ENCODE data around the gene UTS2. TPM values are rescaled to one million over a fixed set of nuclear protein-coding genes. Genes with fewer than 3 reads are reported as not detected.

UTS2 gene
- total RNA-seq, 2 experiments from 2014 or later = not detected

DNA sequence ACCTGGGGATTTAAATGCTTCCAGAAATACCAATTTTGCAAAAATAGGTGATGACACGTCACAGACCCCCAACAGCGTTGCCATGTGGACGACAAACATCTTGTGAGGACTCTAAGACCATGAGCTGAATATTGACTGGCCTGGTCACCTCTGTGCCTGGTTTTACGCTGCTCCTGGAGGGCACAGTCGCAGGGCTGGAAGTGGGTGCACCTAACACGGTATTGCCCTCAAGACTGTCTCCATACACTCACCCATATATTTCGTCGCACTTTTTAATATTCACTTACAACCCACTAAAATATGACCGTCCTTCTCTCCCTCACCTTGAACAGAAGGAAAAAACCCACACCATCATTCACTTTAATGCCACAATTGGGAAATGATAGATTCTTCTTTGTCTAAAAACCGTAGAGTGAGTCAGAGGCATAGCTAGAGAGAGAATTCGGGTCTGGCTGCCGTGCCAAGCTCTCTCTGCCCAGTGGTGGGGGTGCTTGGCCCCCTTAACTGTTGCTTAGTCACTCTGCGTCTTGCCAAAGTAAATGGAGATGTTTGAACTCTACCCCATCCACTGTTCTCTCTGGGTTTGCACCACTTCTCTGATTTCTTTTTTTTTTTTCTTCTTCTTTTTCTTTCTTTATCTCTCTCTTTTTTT, 40.8 kb upstream of the UTS2 start:
- Mint-ChIP-seq H3K27ac (no peak overlapping the region), H3K4me1 (ENCODE audit: low read depth) (peaks cover 3% of the 10 kb centered on the region), H3K9me3 (no peaks in the 10 kb centered on the region), H3K27me3 (no peaks in the 10 kb centered on the region), H3K36me3 (ENCODE audit: low read depth) (no peaks in the 10 kb centered on the region), H3K4me3 (no peak overlapping the region)
- TF ChIP-seq, protein P1, sequence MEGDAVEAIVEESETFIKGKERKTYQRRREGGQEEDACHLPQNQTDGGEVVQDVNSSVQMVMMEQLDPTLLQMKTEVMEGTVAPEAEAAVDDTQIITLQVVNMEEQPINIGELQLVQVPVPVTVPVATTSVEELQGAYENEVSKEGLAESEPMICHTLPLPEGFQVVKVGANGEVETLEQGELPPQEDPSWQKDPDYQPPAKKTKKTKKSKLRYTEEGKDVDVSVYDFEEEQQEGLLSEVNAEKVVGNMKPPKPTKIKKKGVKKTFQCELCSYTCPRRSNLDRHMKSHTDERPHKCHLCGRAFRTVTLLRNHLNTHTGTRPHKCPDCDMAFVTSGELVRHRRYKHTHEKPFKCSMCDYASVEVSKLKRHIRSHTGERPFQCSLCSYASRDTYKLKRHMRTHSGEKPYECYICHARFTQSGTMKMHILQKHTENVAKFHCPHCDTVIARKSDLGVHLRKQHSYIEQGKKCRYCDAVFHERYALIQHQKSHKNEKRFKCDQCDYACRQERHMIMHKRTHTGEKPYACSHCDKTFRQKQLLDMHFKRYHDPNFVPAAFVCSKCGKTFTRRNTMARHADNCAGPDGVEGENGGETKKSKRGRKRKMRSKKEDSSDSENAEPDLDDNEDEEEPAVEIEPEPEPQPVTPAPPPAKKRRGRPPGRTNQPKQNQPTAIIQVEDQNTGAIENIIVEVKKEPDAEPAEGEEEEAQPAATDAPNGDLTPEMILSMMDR (IDR thresholded peaks at IDR 0.05) = no peak
- intact Hi-C loops (cut with micrococcal nuclease) = loop anchor here (10.0 kb wide), 2 partner anchors 79 to 219 kb away; no protein-coding TSS in a partner anchor
- no peak for ATAC-seq
- POLR2A ChIA-PET = interaction anchor here (0.6 kb wide), 1 partner anchor 12 kb away, joined by 3 read pairs; no protein-coding TSS in a partner anchor
- DNase-seq = no peak
- CTCF ChIA-PET = interaction anchor here (1.8 kb wide), 1 partner anchor 10 kb away, joined by 4 read pairs; no protein-coding TSS in a partner anchor

DNA sequence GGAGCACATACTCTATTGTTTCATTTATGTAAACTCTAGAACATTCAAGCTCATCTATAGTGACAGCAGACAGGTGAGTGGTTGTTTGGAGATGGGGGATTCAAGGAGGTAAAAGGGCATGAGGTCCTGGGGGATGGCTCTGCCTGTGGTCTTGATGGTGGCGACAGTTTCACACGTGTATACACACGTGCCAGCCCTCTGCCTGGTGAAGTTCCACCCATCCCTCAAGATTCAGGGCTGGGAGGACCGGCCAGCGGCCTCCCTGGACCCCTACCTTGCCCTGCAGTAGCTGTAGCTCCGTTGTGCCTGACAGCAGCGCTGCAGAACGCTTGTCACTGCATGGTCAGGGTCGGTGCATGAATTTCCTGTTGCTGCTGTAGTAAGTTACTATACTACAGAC, 38.9 kb upstream of the UTS2 start:
- H3K9me3 Mint-ChIP-seq = no peaks in the 10 kb centered on the region
- H3K27me3 Mint-ChIP-seq = peaks cover 7% of the 10 kb centered on the region
- no peaks in the 10 kb centered on the region for H3K36me3 Mint-ChIP-seq (ENCODE audit: low read depth)
- CTCF ChIA-PET = interaction anchor here (0.8 to 1.4 kb wide), 2 partner anchors 12 to 84 kb away, joined by 3 to 4 read pairs; no protein-coding TSS in a partner anchor
- TF ChIP-seq, protein P1 (IDR thresholded peaks at IDR 0.05) = no peak
- H3K4me1 Mint-ChIP-seq (ENCODE audit: low read depth) = no peaks in the 10 kb centered on the region
- H3K27ac Mint-ChIP-seq = no peak overlapping the region
- no peak overlapping the region for H3K4me3 Mint-ChIP-seq
- intact Hi-C loops (cut with micrococcal nuclease) = loop anchor here (10.0 kb wide), 2 partner anchors 77 to 217 kb away; no protein-coding TSS in a partner anchor
- ATAC-seq (no peak), DNase-seq (no peak)
- POLR2A ChIA-PET = interaction anchor here (0.8 kb wide), 1 partner anchor 22 kb away, joined by 3 read pairs; no protein-coding TSS in a partner anchor

DNA sequence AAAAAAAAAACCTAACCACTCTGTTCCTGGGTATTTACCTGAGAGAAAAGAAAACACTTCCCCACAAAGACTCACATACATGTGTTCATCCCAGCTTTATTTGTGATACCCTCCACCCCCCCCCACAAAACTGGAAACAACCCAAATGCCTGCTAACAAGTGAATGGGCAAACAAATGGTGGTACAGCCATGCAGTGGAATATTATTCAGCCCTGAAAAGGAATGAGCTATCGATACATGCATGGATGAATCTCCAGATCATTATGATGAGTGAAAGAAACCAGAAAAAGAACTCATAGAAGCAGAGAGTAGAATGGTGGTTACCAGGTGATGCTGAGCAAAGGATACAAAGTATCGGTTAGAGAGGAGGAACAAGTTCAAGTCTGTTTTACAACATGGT, 38.0 kb upstream of the UTS2 start:
- H3K27me3 Mint-ChIP-seq = peaks cover 12% of the 10 kb centered on the region
- intact Hi-C loops (cut with micrococcal nuclease) = loop anchor here (10.0 kb wide), 2 partner anchors 76 to 216 kb away; no protein-coding TSS in a partner anchor
- no peaks in the 10 kb centered on the region for H3K36me3 Mint-ChIP-seq (ENCODE audit: low read depth)
- no peak overlapping the region for H3K4me3 Mint-ChIP-seq
- no peaks in the 10 kb centered on the region for H3K9me3 Mint-ChIP-seq
- H3K27ac Mint-ChIP-seq = no peak overlapping the region
- no peaks in the 10 kb centered on the region for H3K4me1 Mint-ChIP-seq (ENCODE audit: low read depth)
- ATAC-seq (no peak), DNase-seq (no peak)
- ChIA-PET POLR2A (interaction anchor here (0.7 kb wide), 1 partner anchor 485 kb away, joined by 3 read pairs; no protein-coding TSS in a partner anchor), CTCF (no interaction called here)
- TF ChIP-seq, protein P1 (IDR thresholded peaks at IDR 0.05) = no peak

DNA sequence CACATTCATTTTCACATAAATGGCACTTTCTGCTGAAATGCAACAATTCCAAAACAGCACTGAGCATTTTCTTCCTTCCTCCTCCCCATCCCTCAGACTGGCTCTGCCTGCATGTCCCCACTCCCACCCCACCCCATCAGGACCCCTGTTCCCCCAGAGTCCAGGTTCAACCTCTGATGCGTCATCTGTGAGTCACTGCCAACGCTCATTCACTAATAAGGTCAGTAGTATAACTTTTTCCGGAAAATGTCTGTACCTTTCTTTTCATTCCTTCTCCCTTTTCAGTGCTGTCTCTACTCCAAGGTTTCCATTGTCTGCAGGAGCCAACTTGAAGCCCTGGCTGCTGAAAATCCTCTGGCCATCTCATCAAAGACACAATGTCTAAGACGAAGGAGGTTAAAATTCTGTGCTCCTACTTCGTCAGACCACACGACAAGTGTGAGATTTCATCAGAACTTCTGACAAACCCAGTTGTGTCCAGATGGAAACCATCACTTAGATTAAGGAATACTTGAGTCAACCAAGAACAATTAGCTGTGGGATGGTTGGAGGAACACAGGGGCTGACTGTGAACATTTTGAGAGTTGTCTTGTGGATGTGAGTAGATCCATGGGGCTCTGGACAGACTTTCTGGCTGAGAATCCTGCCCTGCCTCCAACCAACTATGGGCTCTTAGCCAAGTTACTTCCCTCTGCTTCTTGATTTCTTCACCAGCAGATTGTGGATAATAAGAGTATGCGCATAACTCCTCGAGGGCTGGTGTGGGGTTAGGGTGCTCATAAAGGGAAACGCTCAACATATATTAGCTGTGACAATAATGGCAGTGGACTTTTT, 35.6 kb upstream of the UTS2 start:
- Mint-ChIP-seq H3K36me3 (ENCODE audit: low read depth) (no peaks in the 10 kb centered on the region), H3K27me3 (peaks cover 18% of the 10 kb centered on the region), H3K4me1 (ENCODE audit: low read depth) (no peaks in the 10 kb centered on the region), H3K4me3 (no peak overlapping the region), H3K27ac (no peak overlapping the region), H3K9me3 (no peaks in the 10 kb centered on the region)
- DNase-seq (no peak), ATAC-seq (no peak)
- CTCF ChIA-PET = no interaction called here
- TF ChIP-seq, protein P1 (IDR thresholded peaks at IDR 0.05) = no peak
- intact Hi-C loops (cut with micrococcal nuclease) = no loop called here
- POLR2A ChIA-PET = interaction anchor here (0.8 kb wide), 1 partner anchor 208 kb away, joined by 4 read pairs; no protein-coding TSS in a partner anchor
